ENCODE data around the gene DTX4. TPM values are rescaled to one million over a fixed set of nuclear protein-coding genes. Genes with fewer than 3 reads are reported as not detected.
A peak's percentile ranks its signal among the peaks of the same experiment; 100 is the strongest.

DTX4 gene
- total and polyA plus RNA-seq, 4 donors: 27.8 to 108 (median 66.0) TPM

GRCh38 chr11:59188954-59189353, 17.0 kb downstream of the DTX4 start:
- no peak overlapping the region for H3K27ac ChIP-seq (ENCODE audit: low read depth, low read length)
- H3K4me1 ChIP-seq (ENCODE audit: control insufficient read depth, insufficient read depth, low read length): peaks cover 38% of the 10 kb centered on the region
- no peaks in the 10 kb centered on the region for H3K9me3 ChIP-seq (ENCODE audit: control insufficient read depth, insufficient read depth, low read length)
- H3K36me3 ChIP-seq (ENCODE audit: control insufficient read depth, insufficient read depth, low read length): peaks cover 48% of the 10 kb centered on the region
- H3K27me3 ChIP-seq (ENCODE audit: control insufficient read depth, insufficient read depth, low read length): no peaks in the 10 kb centered on the region
- no peak overlapping the region for H3K4me3 ChIP-seq (ENCODE audit: low read depth, low read length)
- WGBS (ENCODE audit: insufficient coverage): 74% methylated on average over 3 of the region's 4 CpGs
- no peak for DNase-seq (ENCODE audit: low read depth in 4 of 6, low spot score in 6 of 6)

- Histone ChIP-seq H3K9me3 (ENCODE audit: control insufficient read depth, insufficient read depth, low read length) (no peaks in the 10 kb centered on the region), H3K27me3 (ENCODE audit: control insufficient read depth, insufficient read depth, low read length) (no peaks in the 10 kb centered on the region), H3K27ac (ENCODE audit: low read depth, low read length) (no peak overlapping the region), H3K4me3 (ENCODE audit: low read depth, low read length) (no peak overlapping the region), H3K4me1 (ENCODE audit: control insufficient read depth, insufficient read depth, low read length) (peaks cover 29% of the 10 kb centered on the region), H3K36me3 (ENCODE audit: control insufficient read depth, insufficient read depth, low read length) (peaks cover 48% of the 10 kb centered on the region)
- 78% methylated on average over 4 of the region's 4 CpGs for WGBS (ENCODE audit: insufficient coverage)
- no peak for DNase-seq (ENCODE audit: low read depth in 4 of 6, low spot score in 6 of 6)
Observed at GRCh38 chr11:59189986-59190385, 18.1 kb downstream of the DTX4 start.

DNA sequence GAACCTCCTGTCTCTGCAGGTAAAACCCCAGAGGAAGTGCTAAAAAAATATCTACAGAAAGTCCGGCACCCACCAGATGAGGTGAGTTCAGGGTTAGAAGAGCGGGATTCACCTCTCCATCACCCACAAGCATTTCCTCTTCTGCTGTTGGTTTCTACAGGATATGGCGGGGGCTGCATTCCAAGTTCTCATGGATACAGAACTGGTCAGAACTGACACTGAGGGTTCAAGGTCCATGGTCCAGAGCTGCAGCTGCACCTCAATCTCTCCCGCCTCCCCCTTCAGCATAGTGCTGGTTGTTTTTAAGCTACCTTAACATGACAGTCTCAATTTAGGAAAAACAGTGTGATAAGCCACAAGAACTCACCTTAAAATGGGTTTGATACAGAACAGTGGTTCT, 19.2 kb downstream of the DTX4 start:
- 93% methylated on average over 3 of the region's 4 CpGs for WGBS (ENCODE audit: insufficient coverage)
- peaks cover 54% of the 10 kb centered on the region for H3K36me3 ChIP-seq (ENCODE audit: control insufficient read depth, insufficient read depth, low read length)

DNA sequence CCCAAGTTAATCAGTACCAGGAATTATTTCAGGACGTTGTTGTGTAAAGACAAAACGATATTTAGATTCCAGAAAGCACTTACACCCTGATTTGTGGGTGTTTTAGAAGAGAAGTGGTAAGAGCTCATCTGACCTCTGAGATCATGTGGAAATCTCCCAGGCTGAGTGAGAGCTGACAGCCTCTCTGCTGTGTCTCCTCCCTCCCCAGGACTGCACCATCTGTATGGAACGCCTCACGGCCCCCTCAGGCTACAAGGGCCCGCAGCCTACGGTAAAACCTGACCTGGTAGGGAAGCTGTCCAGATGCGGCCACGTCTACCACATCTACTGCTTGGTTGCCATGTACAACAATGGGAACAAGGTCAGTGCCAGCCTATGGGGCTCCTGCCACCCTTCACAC, 20.0 kb downstream of the DTX4 start:
- DNase-seq (ENCODE audit: low read depth in 4 of 6, low spot score in 6 of 6): no peak
- Histone ChIP-seq H3K27me3 (ENCODE audit: control insufficient read depth, insufficient read depth, low read length) (no peaks in the 10 kb centered on the region), H3K9me3 (ENCODE audit: control insufficient read depth, insufficient read depth, low read length) (no peaks in the 10 kb centered on the region), H3K4me1 (ENCODE audit: control insufficient read depth, insufficient read depth, low read length) (peaks cover 13% of the 10 kb centered on the region), H3K27ac (ENCODE audit: low read depth, low read length) (no peak overlapping the region), H3K36me3 (ENCODE audit: control insufficient read depth, insufficient read depth, low read length) (peaks cover 59% of the 10 kb centered on the region), H3K4me3 (ENCODE audit: low read depth, low read length) (no peak overlapping the region)
- 95% methylated on average over 8 of the region's 8 CpGs for WGBS (ENCODE audit: insufficient coverage)

More for the DNA sequence above, 19.2 kb downstream of the DTX4 start:
- Histone ChIP-seq H3K27ac (ENCODE audit: low read depth, low read length) (no peak overlapping the region), H3K4me3 (ENCODE audit: low read depth, low read length) (no peak overlapping the region), H3K9me3 (ENCODE audit: control insufficient read depth, insufficient read depth, low read length) (no peaks in the 10 kb centered on the region), H3K27me3 (ENCODE audit: control insufficient read depth, insufficient read depth, low read length) (no peaks in the 10 kb centered on the region), H3K4me1 (ENCODE audit: control insufficient read depth, insufficient read depth, low read length) (peaks cover 21% of the 10 kb centered on the region)
- no peak for DNase-seq (ENCODE audit: low read depth in 4 of 6, low spot score in 6 of 6)

DNA sequence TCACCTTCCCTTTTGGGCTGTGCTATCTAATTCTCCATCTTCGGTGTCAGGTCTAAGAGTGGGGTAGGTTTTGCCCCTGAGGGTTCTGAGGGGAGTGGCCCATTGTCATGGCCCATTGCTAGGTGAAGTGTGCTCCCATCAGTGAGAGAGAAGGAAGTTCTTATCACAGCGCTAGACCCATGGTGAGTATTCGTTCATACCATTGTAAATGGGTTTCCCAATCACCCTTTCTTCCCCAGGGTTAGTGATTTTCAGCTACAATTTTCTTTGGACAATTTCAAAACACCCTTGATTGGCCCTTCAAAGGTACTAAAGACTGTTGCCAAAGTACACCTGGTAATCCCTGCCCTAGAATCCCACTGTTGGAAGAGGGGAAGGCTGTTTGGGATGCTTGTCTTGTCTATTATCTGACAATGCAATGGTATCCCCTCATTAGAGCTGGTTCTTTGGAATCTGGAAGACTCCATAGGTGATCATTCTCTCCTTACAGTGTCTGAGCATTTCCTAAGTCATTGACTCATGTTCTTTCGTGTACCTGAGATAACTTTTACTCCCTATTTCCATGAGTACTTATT, 20.6 kb downstream of the DTX4 start:
- WGBS (ENCODE audit: insufficient coverage): 100% methylated on average over 1 of the region's 4 CpGs

DNA sequence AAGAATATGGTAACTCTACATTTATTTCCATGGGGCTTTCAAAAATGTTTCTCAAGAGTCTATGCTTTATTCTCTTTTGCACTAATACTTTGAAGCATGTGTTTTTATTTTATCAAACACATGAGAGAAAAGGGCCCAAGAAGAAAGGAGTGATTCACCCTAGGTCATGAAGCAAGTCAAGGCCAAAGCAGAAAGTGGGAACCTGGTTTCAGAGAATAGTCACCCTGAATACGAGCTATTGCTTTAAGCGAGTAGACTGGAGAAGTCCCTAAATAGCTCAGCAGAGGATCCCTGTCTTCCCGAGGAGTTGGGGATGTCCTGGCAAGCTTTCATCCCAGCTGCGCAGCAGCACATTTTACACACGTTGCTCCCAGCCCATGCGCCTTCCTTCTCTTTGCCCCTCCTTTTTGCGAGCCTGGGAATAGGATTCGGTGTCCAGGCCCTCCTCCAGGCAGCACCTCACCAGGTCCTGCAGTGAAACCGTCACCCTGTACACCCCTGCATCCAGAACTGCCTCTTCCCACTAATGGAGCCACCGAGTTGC, 21.7 kb downstream of the DTX4 start:
- WGBS (ENCODE audit: insufficient coverage): 77% methylated on average over 10 of the region's 10 CpGs
- Histone ChIP-seq H3K4me3 (ENCODE audit: low read depth, low read length) (no peak overlapping the region), H3K27me3 (ENCODE audit: control insufficient read depth, insufficient read depth, low read length) (no peaks in the 10 kb centered on the region), H3K9me3 (ENCODE audit: control insufficient read depth, insufficient read depth, low read length) (no peaks in the 10 kb centered on the region), H3K27ac (ENCODE audit: low read depth, low read length) (no peak overlapping the region), H3K36me3 (ENCODE audit: control insufficient read depth, insufficient read depth, low read length) (peaks cover 60% of the 10 kb centered on the region), H3K4me1 (ENCODE audit: control insufficient read depth, insufficient read depth, low read length) (peaks cover 16% of the 10 kb centered on the region)
- DNase-seq (ENCODE audit: low read depth in 4 of 6, low spot score in 6 of 6): no peak

More for the DNA sequence above, 20.6 kb downstream of the DTX4 start:
- Histone ChIP-seq H3K4me3 (ENCODE audit: low read depth, low read length) (no peak overlapping the region), H3K27me3 (ENCODE audit: control insufficient read depth, insufficient read depth, low read length) (no peaks in the 10 kb centered on the region), H3K4me1 (ENCODE audit: control insufficient read depth, insufficient read depth, low read length) (peaks cover 10% of the 10 kb centered on the region), H3K27ac (ENCODE audit: low read depth, low read length) (no peak overlapping the region), H3K36me3 (ENCODE audit: control insufficient read depth, insufficient read depth, low read length) (peaks cover 61% of the 10 kb centered on the region), H3K9me3 (ENCODE audit: control insufficient read depth, insufficient read depth, low read length) (no peaks in the 10 kb centered on the region)
- DNase-seq (ENCODE audit: low read depth in 4 of 6, low spot score in 6 of 6): no peak

- peaks cover 51% of the 10 kb centered on the region for H3K36me3 ChIP-seq (ENCODE audit: control insufficient read depth, insufficient read depth, low read length)
- DNase-seq (ENCODE audit: low read depth in 4 of 6, low spot score in 6 of 6): peak in 1 of 6 donors; percentile 30
- H3K27me3 ChIP-seq (ENCODE audit: control insufficient read depth, insufficient read depth, low read length): no peaks in the 10 kb centered on the region
- no CpG with 5 or more reads among the region's 4 CpGs for WGBS (ENCODE audit: insufficient coverage)
- no peak overlapping the region for H3K27ac ChIP-seq (ENCODE audit: low read depth, low read length)
- no peak overlapping the region for H3K4me3 ChIP-seq (ENCODE audit: low read depth, low read length)
- H3K4me1 ChIP-seq (ENCODE audit: control insufficient read depth, insufficient read depth, low read length): peaks cover 19% of the 10 kb centered on the region
- H3K9me3 ChIP-seq (ENCODE audit: control insufficient read depth, insufficient read depth, low read length): no peaks in the 10 kb centered on the region
Observed at GRCh38 chr11:59195586-59195985, 23.7 kb downstream of the DTX4 start.

DNA sequence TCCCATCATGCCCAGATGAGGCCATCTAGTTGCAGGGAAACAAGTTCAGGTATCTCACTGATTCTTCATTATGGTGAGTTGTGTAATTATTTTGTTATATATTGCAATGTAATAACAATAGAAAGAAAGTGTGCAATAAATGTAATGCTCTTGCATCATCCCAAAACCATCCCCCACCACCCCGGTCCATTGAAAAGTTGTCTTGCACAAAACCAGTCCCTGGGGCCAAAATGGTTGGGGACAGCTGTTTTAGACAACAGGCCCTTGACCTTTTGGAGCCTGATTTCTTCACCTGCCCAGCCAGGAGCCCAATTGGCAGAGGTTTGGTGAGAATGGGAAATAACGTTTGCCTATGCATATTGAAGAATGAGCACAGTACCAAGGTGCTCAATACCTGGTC, 24.8 kb downstream of the DTX4 start:
- no peak overlapping the region for H3K4me3 ChIP-seq (ENCODE audit: low read depth, low read length)
- peaks cover 51% of the 10 kb centered on the region for H3K36me3 ChIP-seq (ENCODE audit: control insufficient read depth, insufficient read depth, low read length)
- no peak for DNase-seq (ENCODE audit: low read depth in 4 of 6, low spot score in 6 of 6)
- H3K9me3 ChIP-seq (ENCODE audit: control insufficient read depth, insufficient read depth, low read length): no peaks in the 10 kb centered on the region
- H3K27ac ChIP-seq (ENCODE audit: low read depth, low read length): no peak overlapping the region
- peaks cover 19% of the 10 kb centered on the region for H3K4me1 ChIP-seq (ENCODE audit: control insufficient read depth, insufficient read depth, low read length)
- H3K27me3 ChIP-seq (ENCODE audit: control insufficient read depth, insufficient read depth, low read length): no peaks in the 10 kb centered on the region
- WGBS (ENCODE audit: insufficient coverage): 91% methylated on average over 1 of the region's 2 CpGs

- DNase-seq (ENCODE audit: low read depth in 4 of 6, low spot score in 6 of 6): peak; percentile 49 to 93 (median 78)
- no peaks in the 10 kb centered on the region for H3K27me3 ChIP-seq (ENCODE audit: control insufficient read depth, insufficient read depth, low read length)
- peaks cover 19% of the 10 kb centered on the region for H3K4me1 ChIP-seq (ENCODE audit: control insufficient read depth, insufficient read depth, low read length)
- peak overlapping the region; percentile 43 for H3K27ac ChIP-seq (ENCODE audit: low read depth, low read length)
- peaks cover 45% of the 10 kb centered on the region for H3K36me3 ChIP-seq (ENCODE audit: control insufficient read depth, insufficient read depth, low read length)
- no peaks in the 10 kb centered on the region for H3K9me3 ChIP-seq (ENCODE audit: control insufficient read depth, insufficient read depth, low read length)
- no peak overlapping the region for H3K4me3 ChIP-seq (ENCODE audit: low read depth, low read length)
- 12% methylated on average over 9 of the region's 9 CpGs for WGBS (ENCODE audit: insufficient coverage)
Observed at GRCh38 chr11:59197991-59198390, 26.1 kb downstream of the DTX4 start.

- Histone ChIP-seq H3K36me3 (ENCODE audit: control insufficient read depth, insufficient read depth, low read length) (peaks cover 45% of the 10 kb centered on the region), H3K4me1 (ENCODE audit: control insufficient read depth, insufficient read depth, low read length) (peaks cover 19% of the 10 kb centered on the region), H3K27ac (ENCODE audit: low read depth, low read length) (peak overlapping the region; percentile 43), H3K4me3 (ENCODE audit: low read depth, low read length) (no peak overlapping the region), H3K27me3 (ENCODE audit: control insufficient read depth, insufficient read depth, low read length) (no peaks in the 10 kb centered on the region), H3K9me3 (ENCODE audit: control insufficient read depth, insufficient read depth, low read length) (no peaks in the 10 kb centered on the region)
- no peak for DNase-seq (ENCODE audit: low read depth in 4 of 6, low spot score in 6 of 6)
- no CpG with 5 or more reads among the region's 2 CpGs for WGBS (ENCODE audit: insufficient coverage)
Observed at GRCh38 chr11:59198726-59199125, 26.8 kb downstream of the DTX4 start.
